Muscle of leg (tissue), 11 donors: ENCODE measurements around the gene PRPF31. TPM values are rescaled to one million over a fixed set of nuclear protein-coding genes. Genes with fewer than 3 reads are reported as not detected.

Source experiments
- DNase-seq: peaks from one replicate; pipeline ENCODE4 v3.0.0; 2013
- H3K27ac ChIP-seq: one replicate; pipeline ENCODE4 v1.5.1; 2013; ENCODE audit warnings: mild to moderate bottlenecking, low read length, control low read depth
- H3K27me3 ChIP-seq: one replicate; pipeline ENCODE4 v1.6.1; 2013; ENCODE audit warnings: low read length; ENCODE audit not compliant: control insufficient read depth, insufficient read depth
- H3K36me3 ChIP-seq: one replicate; pipeline ENCODE4 v1.6.1; 2013; ENCODE audit warnings: low read length; ENCODE audit not compliant: control insufficient read depth, insufficient read depth
- H3K4me1 ChIP-seq: one replicate; pipeline ENCODE4 v1.6.1; 2013; ENCODE audit warnings: low read length; ENCODE audit not compliant: control insufficient read depth, insufficient read depth
- H3K4me3 ChIP-seq: one replicate; pipeline ENCODE4 v1.5.1; 2013; ENCODE audit warnings: low read length, control low read depth
- H3K9me3 ChIP-seq: replicated peaks from 2 replicates; pipeline ENCODE4 v1.6.1; 2013; ENCODE audit warnings: low read depth, low read length; ENCODE audit not compliant: control insufficient read depth
- WGBS: methylation state at CpG from one replicate; pipeline ENCODE4 v1.1.5; 2013; ENCODE audit warnings: missing lambda C conversion rate; ENCODE audit not compliant: insufficient coverage; 5-methylcytosine and 5-hydroxymethylcytosine counted together
- polyA plus RNA-seq, 8 donors: library from polyadenylated mRNA; unstranded; fragments of 120-200 nt; gene quantifications; one replicate each; pipeline versions ENCODE4 v1.2.1 to v1.2.3, GENCODE V29; 2013; ENCODE audit warnings: inconsistent platforms in 1 of 8, low replicate concordance in 1 of 8; ENCODE audit not compliant: insufficient read length in 8 of 8, insufficient read depth in 1 of 8
- total RNA-seq: library from RNA; stranded (reverse); fragments of 120-200 nt; gene quantifications from one replicate; pipeline ENCODE4 v1.2.4, GENCODE V29; 2013

The PRPF31 gene
- total and polyA plus RNA-seq, 9 donors = 38.7 to 55.5 (median 52.1) TPM

DNA sequence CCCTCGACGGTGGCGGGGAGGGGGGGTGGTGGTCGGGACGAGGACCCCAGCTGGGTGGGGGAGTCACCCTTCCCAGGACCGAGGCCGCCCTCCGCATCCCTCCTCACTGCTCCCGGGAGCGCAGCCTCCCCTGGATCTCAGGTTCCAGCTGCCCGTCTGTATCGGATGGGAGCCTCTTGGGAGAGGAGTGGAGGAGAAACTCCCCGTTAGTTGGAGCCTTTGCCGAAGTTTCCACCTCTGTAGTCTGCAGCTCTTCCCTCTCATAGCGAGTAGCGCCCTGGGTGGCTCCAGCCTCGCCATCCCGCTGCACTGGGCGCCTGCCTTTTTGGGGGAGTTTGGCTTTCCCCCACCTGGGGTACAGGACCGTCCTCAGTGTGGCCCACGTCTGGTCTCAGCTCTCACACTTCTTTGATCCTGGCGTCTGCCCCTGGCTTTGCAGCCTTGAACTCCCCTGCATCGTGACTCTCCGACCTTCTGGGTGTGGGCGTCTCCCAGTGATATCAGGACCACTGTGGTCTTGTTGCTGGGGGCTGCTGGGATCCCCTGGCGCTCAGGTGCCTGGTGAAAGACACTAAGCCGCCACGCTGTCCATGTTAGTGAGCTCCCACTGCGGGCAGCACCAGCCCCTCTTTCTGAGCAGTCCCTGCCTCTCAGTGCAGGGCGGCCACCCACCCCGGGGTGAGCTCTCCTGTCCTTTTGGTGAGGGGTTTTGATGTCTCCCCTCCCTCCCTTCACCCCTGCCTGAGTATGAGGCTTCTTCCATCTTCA, 23.1 kb downstream of the PRPF31 start:
- Histone ChIP-seq H3K36me3 (peaks cover 41% of the 10 kb centered on the region), H3K27me3 (no peaks in the 10 kb centered on the region), H3K4me1 (peaks cover 23% of the 10 kb centered on the region), H3K4me3 (peak overlapping the region; percentile 91), H3K9me3 (no peaks in the 10 kb centered on the region), H3K27ac (no peak overlapping the region)
- 17% methylated on average over 13 of the region's 31 CpGs for WGBS
- no peak for DNase-seq

DNA sequence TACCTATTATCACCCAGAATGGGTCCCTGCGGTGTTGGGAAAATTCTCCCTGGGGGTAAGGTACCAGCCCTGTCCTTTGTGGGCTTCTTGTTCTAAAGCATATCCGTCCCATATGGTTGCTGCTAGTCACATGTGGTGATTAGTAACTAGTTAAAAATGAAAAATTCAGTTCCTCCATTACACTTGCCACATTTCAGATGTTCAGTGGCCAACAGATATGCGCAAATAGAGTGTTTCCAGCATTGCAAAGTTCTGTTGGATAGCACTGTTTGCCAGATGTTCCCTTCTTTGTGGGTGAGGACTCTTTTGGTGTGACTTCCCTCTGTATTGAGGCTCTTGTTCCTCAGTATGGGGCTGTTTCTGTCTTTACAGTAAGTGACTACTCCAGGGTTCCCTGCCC, 25.8 kb downstream of the PRPF31 start:
- Histone ChIP-seq H3K9me3 (no peaks in the 10 kb centered on the region), H3K27me3 (no peaks in the 10 kb centered on the region), H3K4me1 (peaks cover 16% of the 10 kb centered on the region), H3K27ac (no peak overlapping the region), H3K36me3 (peaks cover 68% of the 10 kb centered on the region), H3K4me3 (no peak overlapping the region)
- WGBS = no CpG with 5 or more reads among the region's 3 CpGs
- DNase-seq = no peak

- 84% methylated on average over 2 of the region's 7 CpGs for WGBS
- no peak for DNase-seq
- Histone ChIP-seq H3K4me3 (no peak overlapping the region), H3K9me3 (no peaks in the 10 kb centered on the region), H3K27me3 (no peaks in the 10 kb centered on the region), H3K4me1 (peaks cover 13% of the 10 kb centered on the region), H3K27ac (no peak overlapping the region), H3K36me3 (peaks cover 77% of the 10 kb centered on the region)
These were observed 26.7 kb downstream of the PRPF31 start for GRCh38 chr19:54142166-54142780.

- no peak overlapping the region for H3K27ac ChIP-seq
- DNase-seq = no peak
- H3K4me1 ChIP-seq = no peaks in the 10 kb centered on the region
- 93% methylated on average over 28 of the region's 28 CpGs for WGBS
- no peaks in the 10 kb centered on the region for H3K9me3 ChIP-seq
- peaks cover 99% of the 10 kb centered on the region for H3K36me3 ChIP-seq
- no peaks in the 10 kb centered on the region for H3K27me3 ChIP-seq
- no peak overlapping the region for H3K4me3 ChIP-seq
These were observed 30.1 kb downstream of the PRPF31 start for GRCh38 chr19:54145541-54146158.

- 67% methylated on average over 1 of the region's 3 CpGs for WGBS
- H3K36me3 ChIP-seq = peaks cover 98% of the 10 kb centered on the region
- no peak overlapping the region for H3K27ac ChIP-seq
These were observed 32.1 kb downstream of the PRPF31 start for GRCh38 chr19:54147676-54148075.

GRCh38 chr19:54148158-54148557, 32.6 kb downstream of the PRPF31 start:
- Histone ChIP-seq H3K4me1 (no peaks in the 10 kb centered on the region), H3K27ac (no peak overlapping the region), H3K27me3 (no peaks in the 10 kb centered on the region), H3K9me3 (no peaks in the 10 kb centered on the region), H3K4me3 (no peak overlapping the region), H3K36me3 (peaks cover 98% of the 10 kb centered on the region)
- DNase-seq = no peak
- 81% methylated on average over 12 of the region's 19 CpGs for WGBS

More at GRCh38 chr19:54147676-54148075, 32.1 kb downstream of the PRPF31 start:
- DNase-seq = no peak
- Histone ChIP-seq H3K4me3 (no peak overlapping the region), H3K4me1 (no peaks in the 10 kb centered on the region), H3K27me3 (no peaks in the 10 kb centered on the region), H3K9me3 (no peaks in the 10 kb centered on the region)

DNA sequence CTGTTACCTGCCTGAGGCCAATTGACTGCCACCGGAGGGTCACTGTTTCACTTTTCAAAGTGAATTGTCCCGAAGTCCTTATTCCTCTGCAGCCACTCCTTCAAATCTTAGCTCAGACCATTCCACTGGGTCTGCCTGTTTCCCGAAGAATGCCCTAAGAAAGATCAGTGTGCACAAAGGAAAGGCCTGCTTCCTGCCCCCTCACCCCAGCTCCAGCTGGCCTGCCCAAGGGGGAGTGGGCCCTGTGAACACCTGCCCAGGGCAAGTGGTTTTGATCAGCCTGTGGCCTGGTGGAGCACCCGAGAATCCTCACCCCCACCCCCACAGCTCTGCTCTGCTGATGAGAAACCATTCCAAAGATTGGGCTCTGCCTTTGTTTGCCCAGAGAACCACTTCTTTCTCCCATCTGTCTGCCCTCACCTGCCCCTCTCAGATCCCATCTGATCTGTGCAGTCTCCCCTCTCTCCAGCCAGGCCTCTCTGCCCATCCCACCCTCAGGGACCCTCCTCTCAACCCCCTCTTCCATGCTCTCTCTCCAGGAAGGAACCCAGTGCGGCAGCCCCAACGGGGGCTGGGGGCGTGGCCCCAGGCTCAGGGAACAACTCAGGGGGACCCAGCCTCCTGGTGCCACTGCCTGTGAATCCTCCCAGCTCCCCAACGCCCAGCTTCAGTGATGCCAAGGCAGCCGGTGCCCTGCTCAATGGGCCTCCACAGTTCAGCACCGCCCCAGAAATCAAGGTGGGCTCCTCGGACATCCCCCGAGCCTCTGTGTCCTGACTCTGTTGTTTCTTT, 33.7 kb downstream of the PRPF31 start:
- H3K9me3 ChIP-seq = no peaks in the 10 kb centered on the region
- H3K4me3 ChIP-seq = no peak overlapping the region
- H3K27me3 ChIP-seq = no peaks in the 10 kb centered on the region
- peak overlapping the region; percentile 29 for H3K27ac ChIP-seq
- peaks cover 98% of the 10 kb centered on the region for H3K36me3 ChIP-seq
- WGBS = 88% methylated on average over 11 of the region's 12 CpGs
- H3K4me1 ChIP-seq = no peaks in the 10 kb centered on the region
- DNase-seq = no peak

GRCh38 chr19:54151362-54152035, 35.9 kb downstream of the PRPF31 start:
- 82% methylated on average over 23 of the region's 23 CpGs for WGBS
- Histone ChIP-seq H3K27ac (no peak overlapping the region), H3K4me3 (no peak overlapping the region), H3K27me3 (no peaks in the 10 kb centered on the region), H3K36me3 (peaks cover 97% of the 10 kb centered on the region), H3K9me3 (no peaks in the 10 kb centered on the region), H3K4me1 (no peaks in the 10 kb centered on the region)
- no peak for DNase-seq

DNA sequence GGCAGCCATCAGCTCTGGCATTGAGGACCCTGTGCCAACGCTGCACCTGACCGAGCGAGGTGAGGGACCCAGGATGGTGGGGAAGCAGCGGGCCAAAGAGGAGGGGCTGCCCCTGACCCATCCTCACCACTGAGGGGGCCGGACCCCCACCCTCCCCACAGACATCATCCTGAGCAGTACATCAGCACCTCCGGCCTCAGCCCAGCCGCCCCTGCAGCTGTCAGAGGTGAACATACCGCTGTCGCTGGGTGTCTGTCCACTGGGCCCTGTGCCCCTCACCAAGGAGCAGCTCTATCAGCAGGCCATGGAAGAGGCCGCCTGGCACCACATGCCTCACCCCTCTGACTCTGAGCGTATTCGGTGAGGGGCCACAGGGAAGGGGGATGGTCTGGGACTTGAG, 36.7 kb downstream of the PRPF31 start:
- H3K36me3 ChIP-seq = peaks cover 96% of the 10 kb centered on the region
- no peak for DNase-seq
- WGBS = 90% methylated on average over 2 of the region's 12 CpGs
- H3K27ac ChIP-seq = no peak overlapping the region
- no peaks in the 10 kb centered on the region for H3K27me3 ChIP-seq
- H3K9me3 ChIP-seq = no peaks in the 10 kb centered on the region
- H3K4me1 ChIP-seq = no peaks in the 10 kb centered on the region
- no peak overlapping the region for H3K4me3 ChIP-seq
